ENCODE data around the gene CCDC14.

GRCh38 chr3:123883111-123883510 is 77.9 kb downstream of the CCDC14 start:
- no peak for TF ChIP-seq CTCF (IDR thresholded peaks at IDR 0.05 in 4 of 5, conservative IDR thresholded peaks at IDR 0.05 in 1 of 5)
- TF ChIP-seq POLR2A (IDR thresholded peaks at IDR 0.05) = no peak

Data from gastrocnemius medialis (tissue), 4 donors.